Transverse colon (tissue), 4 donors: Measurements from ENCODE around the gene APBB2. TPM values are rescaled to one million over a fixed set of nuclear protein-coding genes. Genes with fewer than 3 reads are reported as not detected.

ENCODE experiments used
- DNase-seq: peaks from one replicate; pipeline ENCODE4 v3.0.0-alpha.2; 2019
- H3K27ac ChIP-seq, 4 donors: fragments of 200-600 bp; sonication (generic); 2 replicates each; pipeline ENCODE4 v1.5.1; 2016 to 2018; ENCODE audit warnings: inconsistent platforms in 4 of 4
- H3K27me3 ChIP-seq: fragments of 200-600 bp; sonication (generic); 2 replicates; pipeline ENCODE4 v1.5.1; 2017; ENCODE audit warnings: inconsistent platforms
- H3K36me3 ChIP-seq, 4 donors: fragments of 200-600 bp; sonication (generic); 2 replicates each; pipeline ENCODE4 v1.5.1; 2017 to 2019; ENCODE audit warnings: inconsistent platforms in 4 of 4
- H3K4me1 ChIP-seq, 4 donors: fragments of 200-600 bp; sonication (generic); 2 replicates each; pipeline ENCODE4 v1.5.1; 2017 to 2020; ENCODE audit warnings: inconsistent platforms in 4 of 4
- H3K4me3 ChIP-seq, 4 donors: fragments of 200-600 bp; sonication (generic); 1 replicate in 1 of 4; 2 replicates in 3 of 4; pipeline versions ENCODE4 v1.5.1 to v1.6.1; 2017 to 2019; ENCODE audit warnings: inconsistent platforms in 4 of 4
- H3K9me3 ChIP-seq, 2 donors: fragments of 200-600 bp; sonication (generic); 2 replicates each; pipeline ENCODE4 v1.5.1; 2017 to 2019; ENCODE audit warnings: inconsistent platforms in 2 of 2
- CTCF ChIP-seq, 5 experiments: fragments of 200-600 bp in 3 of 5; fragments of 450-650 bp in 2 of 5; sonication (generic) in 3 of 5; IDR thresholded peaks; 1 replicate in 2 of 5; 2 replicates in 3 of 5; pipeline ENCODE4 v1.5.1; 2016 to 2017; ENCODE audit warnings: antibody characterized with exemption in 5 of 5, inconsistent platforms in 3 of 5, mild to moderate bottlenecking in 2 of 5, moderate library complexity in 1 of 5
- EP300 ChIP-seq: sonication (generic); formaldehyde crosslinking; IDR thresholded peaks from one replicate; pipeline ENCODE4 v1.6.1; 2017; ENCODE audit warnings: antibody characterized with exemption, low read depth
- POLR2A ChIP-seq: fragments of 450-650 bp; IDR thresholded peaks from one replicate; pipeline ENCODE4 v1.6.1; 2016; ENCODE audit warnings: antibody characterized with exemption, mild to moderate bottlenecking, moderate library complexity
- POLR2AphosphoS5 ChIP-seq, 3 donors: sonication (generic); formaldehyde crosslinking; IDR thresholded peaks; one replicate each; pipeline ENCODE4 v1.6.1; 2016; ENCODE audit warnings: antibody characterized with exemption in 3 of 3
- WGBS, 2 donors: methylation state at CpG; one replicate each; pipeline ENCODE4 v1.1.5; 2018; ENCODE audit warnings: low coverage in 1 of 2; 5-methylcytosine and 5-hydroxymethylcytosine counted together
- in situ Hi-C, 4 donors: fragments of 200-750 bp; cut with MboI; loops; one replicate each; pipeline versions ENCODE4 v1.15.0 to v1.15.1; 2017; ENCODE audit warnings: low sequenced_read_pairs in 3 of 4, low pct_ligation_motif_present in 1 of 4, low pct_unique_long_range_greater_than_20kb in 1 of 4
- intact Hi-C: fragments of 100-400 bp; cut with DNase I; formaldehyde crosslinking; loops from one replicate; pipeline ENCODE4 v1.15.1; 2023; ENCODE audit warnings: low total_unique reads
- total RNA-seq, 4 donors: library from RNA; depleted of rRNA; stranded (reverse); fragments of >200 nt; gene quantifications; one replicate each; pipeline ENCODE4 v1.1.0, GENCODE V29; 2016

Gene APBB2
- total RNA-seq, 4 donors from 2014 or later, result 37.1 to 138 (median 90.1) TPM

GRCh38 chr4:40878548-40879055, 335.7 kb downstream of the APBB2 start:
- in situ Hi-C loops, result loop anchor here in 1 of 4 donors (25.0 kb wide), 1 partner anchor 141 kb away; the partner anchor contains the start of gene NSUN7
- no peak for TF ChIP-seq POLR2AphosphoS5 (IDR thresholded peaks at IDR 0.05)
- TF ChIP-seq CTCF (IDR thresholded peaks at IDR 0.05), result no peak
- no peak for TF ChIP-seq EP300
- no peak for TF ChIP-seq POLR2A
- H3K36me3 ChIP-seq, result no peaks in the 10 kb centered on the region
- DNase-seq, result no peak
- H3K9me3 ChIP-seq, result no peaks in the 10 kb centered on the region
- 87 to 91% methylated on average over 5 to 6 of the region's 6 CpGs for WGBS, 2 donors
- no peak overlapping the region for H3K27ac ChIP-seq
- intact Hi-C loops, result no loop called here
- H3K4me1 ChIP-seq, result no peaks in the 10 kb centered on the region
- H3K27me3 ChIP-seq, result no peaks in the 10 kb centered on the region
- H3K4me3 ChIP-seq, result no peak overlapping the region

GRCh38 chr4:40877081-40877480, 337.3 kb downstream of the APBB2 start:
- H3K36me3 ChIP-seq, result no peaks in the 10 kb centered on the region
- in situ Hi-C loops (loop anchor here in 1 of 4 donors (25.0 kb wide), 1 partner anchor 140 kb away; the partner anchor contains the start of gene NSUN7), intact Hi-C loops (no loop called here)
- DNase-seq, result no peak
- 82% methylated on average over 6 of the region's 6 CpGs; no CpG with 5 or more reads in 1 of the 2 donors for WGBS, 2 donors
- TF ChIP-seq POLR2A (no peak), CTCF (IDR thresholded peaks at IDR 0.05) (no peak), POLR2AphosphoS5 (IDR thresholded peaks at IDR 0.05) (no peak), EP300 (no peak)
- H3K9me3 ChIP-seq, result no peaks in the 10 kb centered on the region
- no peaks in the 10 kb centered on the region for H3K4me1 ChIP-seq
- H3K4me3 ChIP-seq, result no peak overlapping the region
- no peak overlapping the region for H3K27ac ChIP-seq
- H3K27me3 ChIP-seq, result no peaks in the 10 kb centered on the region

- no peak overlapping the region for H3K27ac ChIP-seq
Observed at GRCh38 chr4:40875507-40876150, 338.7 kb downstream of the APBB2 start.

More at GRCh38 chr4:40875507-40876150, 338.7 kb downstream of the APBB2 start:
- no peak overlapping the region for H3K4me3 ChIP-seq
- H3K27me3 ChIP-seq, result no peaks in the 10 kb centered on the region
- no peak for DNase-seq
- in situ Hi-C loops, result loop anchor here in 1 of 4 donors (25.0 kb wide), 1 partner anchor 138 kb away; the partner anchor contains the start of gene NSUN7
- no peak for TF ChIP-seq POLR2A
- TF ChIP-seq POLR2AphosphoS5 (IDR thresholded peaks at IDR 0.05), result no peak
- TF ChIP-seq CTCF (IDR thresholded peaks at IDR 0.05), result no peak
- no peak for TF ChIP-seq EP300
- no peaks in the 10 kb centered on the region for H3K4me1 ChIP-seq
- WGBS, 2 donors, result 94 to 95% methylated on average over 1 of the region's 1 CpG
- intact Hi-C loops, result no loop called here
- H3K36me3 ChIP-seq, result no peaks in the 10 kb centered on the region
- no peaks in the 10 kb centered on the region for H3K9me3 ChIP-seq
